Nephron progenitor cell (in vitro differentiated cells): ENCODE measurements around the gene SV2C.

Experiments used
- DNase-seq: peaks from one replicate; pipeline ENCODE4 v3.0.0; 2021
- H3K27ac Mint-ChIP-seq: 2 replicates; pipeline ENCODE4 v1.8.0; 2021; ENCODE audit warnings: mild to moderate bottlenecking, moderate library complexity, mixed read lengths
- H3K27me3 Mint-ChIP-seq: 2 replicates; pipeline ENCODE4 v1.8.0; 2021; ENCODE audit warnings: mild to moderate bottlenecking, low read depth, mixed read lengths; ENCODE audit not compliant: poor library complexity
- H3K36me3 Mint-ChIP-seq: 2 replicates; pipeline ENCODE4 v1.8.0; 2021; ENCODE audit warnings: low read depth, mixed read lengths
- H3K4me1 Mint-ChIP-seq: 2 replicates; pipeline ENCODE4 v1.8.0; 2021; ENCODE audit warnings: mixed read lengths
- H3K4me3 Mint-ChIP-seq: 2 replicates; pipeline ENCODE4 v1.8.0; 2021; ENCODE audit warnings: mild to moderate bottlenecking, moderate library complexity, mixed read lengths
- H3K9me3 Mint-ChIP-seq: 2 replicates; pipeline ENCODE4 v1.8.0; 2021; ENCODE audit warnings: mild to moderate bottlenecking, moderate library complexity, mixed read lengths
- CTCF ChIP-seq: fragments of 200-600 bp; sonication (generic); IDR thresholded peaks from 2 replicates; pipeline ENCODE4 v1.5.0; 2021; ENCODE audit warnings: antibody characterized with exemption

SV2C gene

DNA sequence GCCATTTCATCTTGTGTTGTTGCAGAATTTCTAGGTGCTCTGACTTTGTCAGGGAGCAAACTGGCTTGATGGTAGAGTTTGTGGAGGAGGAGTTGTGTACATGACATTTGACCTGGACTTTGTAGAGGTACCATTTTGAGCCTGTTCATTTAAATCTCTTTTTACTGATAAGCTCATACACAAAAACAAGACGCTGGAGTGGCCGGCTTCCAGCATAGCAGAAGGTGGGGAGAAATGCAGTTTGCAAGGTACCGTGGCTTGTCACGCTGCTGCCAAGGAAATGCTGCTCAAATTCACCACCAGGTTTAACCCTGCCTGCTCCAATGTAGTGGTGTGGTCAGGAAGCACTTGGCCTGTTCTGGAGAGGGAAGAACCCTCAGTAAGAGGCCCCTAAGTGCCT lies 301.0 kb downstream of the SV2C start:
- no peak overlapping the region for H3K4me3 Mint-ChIP-seq
- TF ChIP-seq CTCF: no peak
- H3K27me3 Mint-ChIP-seq: peaks cover 4% of the 10 kb centered on the region
- DNase-seq: no peak
- H3K27ac Mint-ChIP-seq: peak overlapping the region; percentile 19
- peaks cover 75% of the 10 kb centered on the region for H3K4me1 Mint-ChIP-seq
- no peaks in the 10 kb centered on the region for H3K36me3 Mint-ChIP-seq
- no peaks in the 10 kb centered on the region for H3K9me3 Mint-ChIP-seq

DNA sequence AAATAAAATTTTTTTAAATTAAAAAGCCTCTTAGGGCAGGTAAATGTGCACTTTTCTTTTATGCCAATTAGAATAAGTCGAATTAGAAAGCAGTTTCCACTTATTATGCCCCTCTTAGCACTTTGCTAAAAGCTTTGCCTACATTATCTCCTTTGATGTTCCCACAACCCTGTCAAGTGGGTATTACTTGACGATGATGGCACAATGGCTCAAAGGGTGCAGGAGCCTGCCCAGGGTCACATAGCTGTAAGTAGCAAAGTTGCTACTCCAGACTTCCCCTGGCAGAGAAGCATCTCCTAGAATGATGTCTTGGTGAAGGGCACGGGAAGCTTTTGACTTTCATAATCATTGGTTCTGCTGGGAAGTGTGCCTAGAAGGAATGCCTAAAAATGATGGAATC lies 301.5 kb downstream of the SV2C start:
- Mint-ChIP-seq H3K4me3 (no peak overlapping the region), H3K36me3 (no peaks in the 10 kb centered on the region), H3K9me3 (no peaks in the 10 kb centered on the region), H3K27ac (no peak overlapping the region), H3K27me3 (peaks cover 4% of the 10 kb centered on the region), H3K4me1 (peaks cover 75% of the 10 kb centered on the region)
- DNase-seq: no peak
- no peak for TF ChIP-seq CTCF

GRCh38 chr5:76385540-76385939 lies 302.4 kb downstream of the SV2C start:
- peaks cover 4% of the 10 kb centered on the region for H3K27me3 Mint-ChIP-seq
- no peaks in the 10 kb centered on the region for H3K36me3 Mint-ChIP-seq
- H3K4me3 Mint-ChIP-seq: no peak overlapping the region
- no peak overlapping the region for H3K27ac Mint-ChIP-seq
- TF ChIP-seq CTCF: no peak
- no peaks in the 10 kb centered on the region for H3K9me3 Mint-ChIP-seq
- H3K4me1 Mint-ChIP-seq: peaks cover 75% of the 10 kb centered on the region
- no peak for DNase-seq

DNA sequence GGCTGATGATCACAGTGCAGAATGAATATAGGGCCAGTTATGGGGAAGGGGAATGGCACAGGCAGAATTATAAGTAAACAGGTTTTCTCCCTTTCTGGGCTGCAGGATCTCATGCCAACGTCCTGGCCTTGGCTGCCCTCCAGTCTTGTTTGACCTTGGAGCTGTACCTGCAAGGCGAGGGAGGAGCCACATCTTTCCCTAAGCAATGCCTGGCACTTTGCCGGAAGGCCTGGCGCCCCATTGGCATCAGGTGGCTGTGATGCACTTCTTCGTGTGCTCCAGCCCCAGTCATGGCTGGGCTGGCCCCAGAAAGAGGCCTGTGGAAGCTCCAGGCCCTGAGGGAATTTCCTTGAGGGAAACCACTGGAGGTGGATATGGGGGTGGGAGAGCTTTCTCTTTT lies 303.2 kb downstream of the SV2C start:
- no peak overlapping the region for H3K4me3 Mint-ChIP-seq
- peaks cover 73% of the 10 kb centered on the region for H3K4me1 Mint-ChIP-seq
- H3K27ac Mint-ChIP-seq: no peak overlapping the region
- peaks cover 8% of the 10 kb centered on the region for H3K27me3 Mint-ChIP-seq
- no peaks in the 10 kb centered on the region for H3K36me3 Mint-ChIP-seq
- no peak for TF ChIP-seq CTCF
- H3K9me3 Mint-ChIP-seq: no peaks in the 10 kb centered on the region
- no peak for DNase-seq

DNA sequence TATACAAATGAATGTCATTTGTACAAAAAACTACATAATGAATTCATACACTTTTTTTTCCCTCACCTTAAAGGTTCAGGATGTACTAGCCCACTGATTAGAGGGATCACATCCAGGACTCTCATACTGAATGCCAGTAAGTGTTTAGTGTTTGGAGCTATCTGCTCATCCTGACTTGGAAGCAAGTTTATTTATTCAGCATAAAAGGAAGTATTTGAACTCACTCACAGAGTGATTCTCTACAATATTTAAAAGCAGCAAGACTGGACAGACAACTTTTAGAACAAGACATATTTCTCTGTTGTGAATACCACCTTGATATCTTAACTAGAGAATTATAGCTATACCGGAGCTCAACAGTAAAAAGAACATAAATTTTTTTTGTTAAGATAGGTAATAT lies 305.1 kb downstream of the SV2C start:
- H3K9me3 Mint-ChIP-seq: no peaks in the 10 kb centered on the region
- peaks cover 4% of the 10 kb centered on the region for H3K27me3 Mint-ChIP-seq
- TF ChIP-seq CTCF: no peak
- H3K27ac Mint-ChIP-seq: no peak overlapping the region
- no peak for DNase-seq
- no peaks in the 10 kb centered on the region for H3K36me3 Mint-ChIP-seq
- peaks cover 75% of the 10 kb centered on the region for H3K4me1 Mint-ChIP-seq
- H3K4me3 Mint-ChIP-seq: no peak overlapping the region

DNA sequence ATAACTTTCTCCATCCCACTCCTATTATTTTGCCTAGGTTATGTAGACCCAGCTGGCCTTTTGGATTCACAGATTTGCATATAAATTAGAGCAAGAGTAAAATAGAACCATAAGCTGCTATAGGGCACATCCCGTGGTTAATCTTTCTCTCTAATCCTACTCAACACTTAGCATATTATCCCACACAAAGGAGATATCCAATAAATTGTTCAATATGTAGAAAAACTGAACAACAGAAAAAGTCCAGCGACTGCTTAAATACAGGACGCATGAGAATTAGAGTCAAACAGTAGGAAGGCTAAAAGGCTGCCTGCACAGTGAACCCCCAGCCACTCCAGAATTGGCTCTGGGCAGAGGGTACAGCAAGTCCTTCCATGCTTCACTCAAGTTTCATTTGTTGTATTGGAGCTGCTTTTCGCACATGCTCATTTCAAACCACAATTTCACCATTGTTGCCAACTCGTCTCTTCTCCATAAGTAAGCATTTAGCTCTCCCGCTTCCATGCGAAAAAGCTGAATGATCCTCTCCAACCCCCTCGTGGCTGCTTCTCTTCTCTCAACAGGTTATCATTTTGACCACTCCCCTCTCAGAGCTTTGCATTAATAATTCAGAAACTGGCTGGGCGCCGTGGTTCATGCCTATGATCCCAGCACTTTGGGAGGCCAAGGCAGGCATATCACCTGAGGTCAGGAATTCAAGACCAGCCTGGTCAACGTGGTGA lies 305.8 kb downstream of the SV2C start:
- no peak overlapping the region for H3K4me3 Mint-ChIP-seq
- no peak for TF ChIP-seq CTCF
- H3K9me3 Mint-ChIP-seq: no peaks in the 10 kb centered on the region
- peaks cover 71% of the 10 kb centered on the region for H3K4me1 Mint-ChIP-seq
- no peak for DNase-seq
- H3K36me3 Mint-ChIP-seq: no peaks in the 10 kb centered on the region
- peaks cover 4% of the 10 kb centered on the region for H3K27me3 Mint-ChIP-seq
- no peak overlapping the region for H3K27ac Mint-ChIP-seq
